ENCODE measurements around the gene SFTA2.

SFTA2 gene

DNA sequence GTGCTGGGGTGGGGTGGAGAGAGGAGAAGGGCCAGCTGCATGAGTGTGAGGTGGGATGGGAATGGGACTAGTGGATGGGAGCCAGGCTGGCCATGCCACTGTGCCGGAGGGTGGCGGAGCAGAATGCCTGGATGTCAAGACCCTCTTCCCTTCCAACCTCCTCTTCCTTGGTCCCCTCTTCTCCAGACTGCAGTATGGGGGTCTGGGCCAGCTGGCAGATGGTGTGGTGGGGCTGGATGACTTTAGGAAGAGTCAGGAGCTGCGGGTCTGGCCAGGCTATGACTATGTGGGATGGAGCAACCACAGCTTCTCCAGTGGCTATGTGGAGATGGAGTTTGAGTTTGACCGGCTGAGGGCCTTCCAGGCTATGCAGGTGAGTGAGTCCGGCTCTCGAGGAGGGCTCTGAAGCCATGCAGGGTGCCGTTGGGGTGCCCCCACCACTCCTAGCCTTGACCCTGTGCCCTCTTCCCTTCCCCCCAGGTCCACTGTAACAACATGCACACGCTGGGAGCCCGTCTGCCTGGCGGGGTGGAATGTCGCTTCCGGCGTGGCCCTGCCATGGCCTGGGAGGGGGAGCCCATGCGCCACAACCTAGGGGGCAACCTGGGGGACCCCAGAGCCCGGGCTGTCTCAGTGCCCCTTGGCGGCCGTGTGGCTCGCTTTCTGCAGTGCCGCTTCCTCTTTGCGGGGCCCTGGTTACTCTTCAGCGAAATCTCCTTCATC lies 40.0 kb downstream of the SFTA2 start:
- in situ Hi-C loops (cut with MboI; ENCODE audit: low sequenced_read_pairs) = no loop called here

- in situ Hi-C loops (cut with MboI; ENCODE audit: low sequenced_read_pairs) = no loop called here
These were observed 40.6 kb downstream of the SFTA2 start for GRCh38 chr6:30891450-30891723.

GRCh38 chr6:30890646-30891449 lies 41.1 kb downstream of the SFTA2 start:
- in situ Hi-C loops (cut with MboI; ENCODE audit: low sequenced_read_pairs) = no loop called here

DNA sequence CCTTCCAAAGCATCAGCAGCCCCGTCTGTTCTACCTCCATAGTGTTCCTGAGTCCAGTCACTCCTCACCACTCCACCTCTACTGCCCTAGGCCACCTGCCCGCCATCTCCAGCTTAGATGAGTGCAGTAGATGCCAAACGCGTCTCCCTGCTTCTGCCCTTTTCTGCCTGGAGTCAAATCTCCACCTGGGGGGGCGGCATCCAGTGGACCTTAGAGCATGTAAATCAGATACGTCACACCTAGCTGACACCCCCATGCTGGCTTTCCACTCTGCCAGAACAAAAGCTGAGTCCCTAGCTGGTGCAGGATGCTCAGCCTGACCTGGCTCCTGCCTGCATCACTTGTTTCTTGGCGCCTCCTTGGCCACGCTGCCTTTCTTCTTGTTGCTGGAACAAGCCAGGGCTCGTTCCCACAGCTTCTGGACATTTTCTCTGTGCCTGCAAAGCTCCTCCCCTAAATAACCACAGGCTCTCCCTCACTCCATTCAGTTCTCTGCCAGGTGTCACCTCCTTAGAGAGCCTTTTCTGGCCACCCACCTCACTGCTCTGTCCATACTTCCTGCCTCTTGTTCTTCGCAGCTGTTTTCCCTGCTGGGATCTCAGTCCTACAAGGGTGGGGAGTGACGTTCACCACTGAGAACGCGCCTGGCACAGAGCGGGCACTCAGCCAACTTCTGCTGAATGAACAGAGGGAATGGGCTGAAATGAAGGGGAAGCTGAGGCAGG lies 41.9 kb downstream of the SFTA2 start:
- in situ Hi-C loops (cut with MboI; ENCODE audit: low sequenced_read_pairs) = no loop called here

GRCh38 chr6:30889496-30889885 lies 42.5 kb downstream of the SFTA2 start:
- in situ Hi-C loops (cut with MboI; ENCODE audit: low sequenced_read_pairs) = no loop called here

DNA sequence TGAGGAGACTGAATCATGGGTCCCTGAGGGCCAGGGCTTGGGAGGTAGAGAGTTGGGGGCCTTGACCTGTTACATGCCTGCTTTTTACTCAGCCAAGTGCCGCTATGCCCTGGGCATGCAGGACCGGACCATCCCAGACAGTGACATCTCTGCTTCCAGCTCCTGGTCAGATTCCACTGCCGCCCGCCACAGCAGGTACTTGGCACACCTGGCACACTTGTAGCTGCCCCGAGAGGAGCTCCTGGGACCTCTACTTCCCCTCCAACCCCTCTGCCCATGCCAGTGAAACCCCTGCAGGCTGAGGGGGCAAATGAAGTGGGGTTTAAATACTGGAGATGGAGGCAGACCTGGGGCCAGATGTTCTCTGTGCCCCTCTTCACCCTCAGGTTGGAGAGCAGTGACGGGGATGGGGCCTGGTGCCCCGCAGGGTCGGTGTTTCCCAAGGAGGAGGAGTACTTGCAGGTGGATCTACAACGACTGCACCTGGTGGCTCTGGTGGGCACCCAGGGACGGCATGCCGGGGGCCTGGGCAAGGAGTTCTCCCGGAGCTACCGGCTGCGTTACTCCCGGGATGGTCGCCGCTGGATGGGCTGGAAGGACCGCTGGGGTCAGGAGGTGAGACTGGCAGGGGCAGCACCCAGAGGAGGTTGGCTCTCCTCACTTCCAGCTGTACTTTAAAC lies 43.0 kb downstream of the SFTA2 start:
- in situ Hi-C loops (cut with MboI; ENCODE audit: low sequenced_read_pairs) = no loop called here

DNA sequence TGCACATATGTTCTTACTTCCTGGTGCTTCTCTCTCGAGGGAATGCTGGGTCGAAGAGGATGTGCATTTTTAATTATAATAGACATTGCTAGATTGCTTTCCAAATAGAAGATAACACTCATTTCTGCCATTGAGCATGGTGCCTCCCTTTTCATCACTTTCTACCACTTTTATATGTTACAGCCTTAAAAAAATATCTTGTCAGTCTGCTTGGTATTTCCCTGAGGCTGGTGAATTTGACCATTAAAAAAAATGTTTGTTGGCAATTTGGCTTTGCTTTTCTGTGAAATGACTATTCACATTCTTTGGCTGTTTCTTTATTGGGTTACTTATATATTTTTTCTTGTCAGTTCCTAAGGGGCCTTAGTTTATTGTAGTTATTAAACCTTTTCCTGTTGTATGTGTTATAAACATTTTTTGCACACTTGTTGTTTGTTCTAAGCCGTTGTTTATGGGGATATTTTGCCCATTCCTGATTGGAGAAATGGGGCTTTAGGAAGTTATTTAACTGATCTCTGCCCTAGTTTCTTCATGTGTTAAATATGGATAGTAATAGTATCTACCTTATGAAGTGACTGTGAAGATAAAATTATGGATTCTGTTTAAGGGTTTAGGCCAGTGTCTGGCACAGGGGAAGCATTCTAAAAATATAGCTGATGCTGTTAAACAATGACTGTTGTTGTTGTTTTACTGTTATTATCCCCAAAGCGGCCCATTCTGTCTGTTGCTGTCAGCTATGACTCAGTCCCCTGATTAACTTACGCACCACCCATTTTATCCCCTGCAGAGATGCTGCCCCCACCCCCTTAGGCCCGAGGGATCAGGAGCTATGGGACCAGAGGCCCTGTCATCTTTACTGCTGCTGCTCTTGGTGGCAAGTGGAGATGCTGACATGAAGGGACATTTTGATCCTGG lies 43.8 kb downstream of the SFTA2 start:
- in situ Hi-C loops (cut with MboI; ENCODE audit: low sequenced_read_pairs) = no loop called here

- in situ Hi-C loops (cut with MboI; ENCODE audit: low sequenced_read_pairs) = no loop called here
These were observed 45.1 kb downstream of the SFTA2 start for GRCh38 chr6:30886897-30887255.

DNA sequence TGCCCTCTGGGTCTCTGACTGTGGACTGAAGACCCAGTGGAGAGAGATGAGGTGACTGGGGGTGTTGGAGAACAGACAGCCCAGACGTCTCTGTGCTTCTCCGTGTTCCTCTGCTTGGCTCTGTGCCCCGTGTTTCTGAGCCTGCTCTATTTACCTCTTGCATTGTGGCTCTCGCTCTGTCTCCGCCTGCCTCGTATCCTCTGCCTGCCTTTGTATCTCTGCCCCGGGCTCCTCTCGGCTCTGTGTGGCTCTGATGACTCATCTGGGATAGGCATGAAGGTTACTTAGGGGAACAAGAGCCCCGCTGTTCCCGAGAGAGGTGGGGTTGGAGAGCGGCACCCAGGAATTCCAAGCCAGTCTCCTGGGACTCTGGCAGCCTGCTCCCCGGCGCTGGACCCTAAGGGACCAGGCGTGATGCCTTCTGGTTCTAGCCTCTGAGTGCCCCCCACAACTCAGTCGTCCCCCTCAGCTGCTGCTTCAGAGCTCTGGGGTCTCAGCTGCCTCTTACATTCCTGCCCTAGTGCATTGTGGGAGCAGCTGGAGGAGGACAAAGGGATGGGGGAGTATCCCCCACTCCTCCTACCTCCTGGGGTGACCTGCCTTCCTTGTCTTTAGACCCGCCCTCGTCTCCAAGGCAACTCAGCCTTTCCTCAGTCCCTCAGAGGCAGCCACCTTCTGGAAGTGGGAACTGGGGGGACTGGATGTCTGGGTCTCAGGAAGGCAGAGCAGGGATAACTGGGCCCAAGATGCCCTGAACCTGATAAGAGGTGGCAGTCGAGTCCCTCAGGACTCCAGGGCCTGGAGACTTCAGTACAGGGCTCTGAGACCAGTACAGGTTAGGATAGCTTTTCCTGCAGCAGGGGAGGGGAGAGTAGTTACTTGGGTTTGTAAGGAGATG lies 45.7 kb downstream of the SFTA2 start:
- in situ Hi-C loops (cut with MboI; ENCODE audit: low sequenced_read_pairs) = no loop called here

GRCh38 chr6:30885481-30885998 lies 46.4 kb downstream of the SFTA2 start:
- in situ Hi-C loops (cut with MboI; ENCODE audit: low sequenced_read_pairs) = no loop called here

DNA sequence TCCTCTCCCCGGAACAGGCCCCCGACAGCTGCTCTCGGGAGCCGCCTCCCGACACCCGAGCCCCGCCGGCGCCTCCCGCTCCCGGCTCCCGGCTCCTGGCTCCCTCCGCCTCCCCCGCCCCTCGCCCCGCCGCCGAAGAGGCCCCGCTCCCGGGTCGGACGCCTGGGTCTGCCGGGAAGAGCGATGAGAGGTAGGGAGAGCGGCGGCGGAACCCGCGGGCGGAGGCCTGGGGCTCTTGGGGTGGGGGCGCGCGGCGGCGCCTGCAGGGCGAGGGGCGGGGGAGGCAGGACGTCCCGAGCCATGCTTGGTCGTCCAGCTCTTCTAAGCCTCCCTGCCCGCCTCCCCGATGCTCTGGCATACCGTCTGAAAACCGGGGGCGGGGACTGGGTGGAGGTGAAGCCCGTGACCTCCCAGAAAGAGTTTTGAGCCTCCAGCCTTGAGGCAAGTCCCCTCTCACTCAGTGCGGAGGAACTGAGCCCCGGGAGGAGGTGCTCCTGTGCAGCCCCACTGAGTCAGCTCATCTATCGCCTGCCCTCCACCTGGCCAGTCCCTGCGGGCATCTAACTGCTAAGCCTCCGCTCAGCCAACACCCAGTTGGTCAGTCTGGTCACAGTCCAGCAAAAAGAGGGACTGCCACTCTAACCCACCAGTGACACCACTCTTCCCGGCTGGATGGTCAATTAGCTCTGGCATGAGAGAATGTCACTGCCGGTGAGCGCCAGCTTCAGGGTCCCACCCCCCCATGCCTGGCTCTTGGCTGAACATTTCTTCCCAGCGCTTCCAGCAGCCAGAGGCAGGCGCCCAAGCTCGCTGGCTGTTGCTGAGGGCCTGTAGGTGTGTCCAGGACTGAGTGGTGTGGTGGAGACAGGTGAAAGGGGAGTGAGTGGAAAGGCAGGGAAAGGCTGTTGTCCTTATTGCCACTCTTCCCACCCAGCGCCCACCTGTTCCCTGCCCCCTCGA lies 47.2 kb downstream of the SFTA2 start:
- in situ Hi-C loops (cut with MboI; ENCODE audit: low sequenced_read_pairs) = no loop called here

- in situ Hi-C loops (cut with MboI; ENCODE audit: low sequenced_read_pairs) = no loop called here
These were observed 48.1 kb downstream of the SFTA2 start, which contains the start of gene DDR1 for GRCh38 chr6:30883685-30884520. Gene DDR1, plus strand, starts transcription at chr6:30884519. Its CDS starts 4,211 bp downstream, at chr6:30888730.

GRCh38 chr6:30882759-30883684 lies 48.9 kb downstream of the SFTA2 start:
- in situ Hi-C loops (cut with MboI; ENCODE audit: low sequenced_read_pairs) = no loop called here

DNA sequence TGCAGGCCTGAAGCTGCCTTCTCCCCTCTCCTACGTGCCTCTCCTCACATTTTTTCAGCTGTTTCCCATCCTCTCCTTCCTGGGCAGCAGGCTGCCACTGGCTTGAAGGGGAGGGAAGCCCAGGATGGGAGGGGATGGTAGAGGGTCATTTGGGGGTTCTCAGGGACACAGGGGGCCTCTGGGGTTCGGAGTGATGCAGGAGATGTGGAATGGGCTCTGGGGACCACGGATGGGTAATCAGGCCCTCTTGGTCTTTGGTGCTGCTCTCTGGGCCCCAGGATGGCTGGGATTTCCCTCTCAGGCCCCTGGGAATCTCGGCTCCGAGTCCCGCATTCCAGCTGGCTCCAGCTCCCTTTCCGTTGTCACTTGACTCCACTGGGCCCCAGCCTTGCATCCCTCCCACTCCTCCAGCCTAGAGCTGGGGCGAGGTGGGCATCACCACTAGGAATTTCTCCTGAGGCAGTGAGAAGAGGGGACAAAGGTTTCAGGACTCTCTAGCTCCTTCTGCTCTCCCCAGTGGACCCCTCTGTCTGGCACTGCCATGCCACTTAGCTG lies 49.7 kb downstream of the SFTA2 start:
- in situ Hi-C loops (cut with MboI; ENCODE audit: low sequenced_read_pairs) = no loop called here

GRCh38 chr6:30881392-30882203 lies 50.4 kb downstream of the SFTA2 start:
- in situ Hi-C loops (cut with MboI; ENCODE audit: low sequenced_read_pairs) = no loop called here

Data from hTERT RPE-1 (cell line).